Measurements from ENCODE around the gene LAX1.
A peak's percentile ranks its signal among the peaks of the same experiment; 100 is the strongest.
"Not testable (repeated sequence)": the region's sequence is repeated elsewhere in the genome, so short reads cannot be mapped to it uniquely, and the experiment has no call there.

The LAX1 gene

DNA sequence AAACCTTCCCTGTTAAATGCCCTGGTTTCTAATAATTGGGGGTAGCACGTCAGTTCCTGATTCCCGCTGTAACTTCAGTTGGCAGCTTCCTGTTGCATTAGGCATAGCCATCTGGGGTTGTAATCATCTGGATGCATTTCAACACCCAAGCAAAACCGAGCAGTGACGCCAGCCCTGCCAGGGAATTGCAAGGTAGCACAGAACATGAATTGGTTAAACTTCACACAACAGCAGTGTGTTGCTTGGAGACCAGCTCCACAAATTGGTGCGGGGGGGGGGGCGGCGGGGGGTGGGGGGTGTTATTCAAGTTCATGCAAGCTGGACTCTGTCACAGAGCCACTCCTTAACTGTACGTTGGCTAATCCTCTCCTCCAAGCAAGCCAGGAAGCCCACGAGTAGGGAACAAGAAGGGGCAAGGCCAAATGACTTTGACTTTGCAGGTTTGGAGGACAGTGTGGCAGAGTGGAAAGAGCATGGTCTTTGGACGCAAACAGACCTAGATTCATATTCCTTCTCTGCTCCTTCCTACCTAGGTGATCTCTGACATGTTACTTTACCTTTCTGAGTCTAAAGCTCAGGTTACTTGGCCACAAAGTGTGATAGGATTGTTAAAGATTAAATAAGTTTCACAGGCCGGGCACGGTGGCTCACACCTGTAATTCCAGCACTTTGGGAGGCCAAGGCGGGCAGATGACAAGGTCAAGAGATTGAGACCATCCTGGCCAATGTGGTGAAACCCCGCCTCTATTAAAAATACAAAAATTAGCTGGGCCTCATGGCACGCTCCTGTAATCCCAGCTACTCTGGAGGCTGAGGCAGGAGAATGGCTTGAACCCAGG lies 4.7 kb downstream of the LAX1 start:
- DNase-seq = peak; percentile 97

DNA sequence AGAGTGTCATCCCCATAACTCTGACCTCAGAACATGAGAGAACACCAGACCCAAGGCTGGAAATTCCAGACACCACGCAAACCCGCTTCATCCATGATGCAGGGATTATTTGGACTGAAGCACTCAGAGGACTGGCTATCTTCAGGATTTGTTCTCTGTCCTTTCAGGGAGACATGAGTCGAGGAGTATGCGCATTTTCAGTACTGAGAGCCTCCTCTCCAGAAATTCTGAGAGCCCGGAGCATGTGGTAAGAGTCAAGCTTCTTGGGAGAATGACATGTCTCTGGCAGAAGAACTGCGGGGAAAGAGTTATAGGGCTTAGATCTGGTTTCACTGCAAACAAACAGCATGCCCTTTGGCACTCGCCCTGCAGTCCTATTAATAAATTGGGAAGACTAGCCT lies 6.9 kb downstream of the LAX1 start:
- DNase-seq = no peak

DNA sequence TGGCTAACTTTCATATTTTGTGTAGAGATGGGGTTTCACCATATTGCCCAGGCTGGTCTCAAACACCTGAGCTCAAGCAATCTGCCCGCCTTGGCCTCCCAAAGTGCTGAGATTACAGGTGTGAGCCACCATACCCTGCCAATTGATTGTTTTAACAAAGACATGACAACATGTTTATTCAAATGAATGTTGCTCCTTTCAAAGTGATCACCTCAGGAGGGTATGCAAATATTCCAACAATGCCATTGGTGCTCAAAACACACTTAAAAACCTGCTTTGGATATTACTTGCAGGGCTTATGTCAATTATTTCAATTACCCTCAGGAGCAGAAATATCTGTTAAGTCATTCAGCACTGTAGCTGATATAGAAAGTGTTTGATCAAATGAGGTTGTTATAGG lies 7.9 kb downstream of the LAX1 start:
- no peak for DNase-seq

DNA sequence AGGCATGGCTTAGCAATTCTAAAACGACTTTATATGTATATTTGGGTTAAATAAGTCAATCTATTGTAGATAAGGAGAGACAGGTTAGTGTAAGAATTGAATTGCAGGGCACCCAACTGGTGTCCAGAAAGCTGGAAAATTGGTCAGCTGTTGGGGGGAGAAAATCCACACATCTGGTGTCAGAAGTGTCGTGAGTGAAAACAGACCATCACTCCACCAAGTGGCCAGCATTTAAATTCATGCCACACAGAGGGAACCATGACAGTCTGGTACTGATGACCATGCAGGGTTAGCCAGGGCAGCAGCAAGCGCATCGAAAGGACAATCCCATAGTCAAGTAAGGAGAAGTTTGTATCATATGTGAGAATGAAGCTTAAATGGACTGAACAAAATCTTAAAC lies 11.7 kb downstream of the LAX1 start:
- DNase-seq = no peak

DNA sequence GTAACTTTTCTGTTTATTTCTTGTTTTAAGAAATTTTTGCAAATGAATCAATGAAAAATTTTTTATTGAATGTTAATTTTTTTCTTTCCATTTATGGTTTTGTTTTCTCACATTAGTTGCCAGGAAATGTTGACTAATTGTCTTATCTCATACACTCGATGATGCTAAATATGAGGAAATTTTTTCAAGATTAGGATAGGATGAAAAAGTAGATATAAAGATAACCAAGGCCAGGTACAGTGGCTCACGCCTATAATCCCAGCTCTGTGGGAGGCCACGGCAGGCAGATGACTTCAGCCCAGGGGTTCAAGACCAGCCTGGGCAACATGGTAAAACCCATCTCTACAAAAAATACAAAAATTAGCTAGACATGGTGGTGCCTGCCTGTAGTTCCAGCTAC lies 12.6 kb downstream of the LAX1 start:
- DNase-seq = no peak

DNA sequence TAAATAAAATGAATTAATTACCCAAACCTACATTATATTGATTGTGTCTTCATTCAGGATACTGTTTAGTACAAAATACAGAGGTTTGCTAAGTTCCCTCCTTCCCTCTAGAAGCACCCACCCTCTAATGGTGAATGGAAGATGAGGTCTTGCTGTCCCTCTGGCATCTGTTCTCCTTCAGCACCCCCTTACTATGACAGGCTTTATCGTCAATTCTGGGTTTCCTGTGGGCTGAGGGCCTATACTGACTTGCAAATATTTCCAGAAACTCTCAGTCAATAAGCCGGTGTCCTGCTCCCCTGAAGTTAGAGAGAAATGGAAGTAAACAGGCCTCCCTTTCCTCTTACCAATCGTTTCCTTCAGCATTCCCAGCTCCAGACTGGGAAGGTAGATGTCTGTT lies 13.2 kb downstream of the LAX1 start:
- DNase-seq = no peak

DNA sequence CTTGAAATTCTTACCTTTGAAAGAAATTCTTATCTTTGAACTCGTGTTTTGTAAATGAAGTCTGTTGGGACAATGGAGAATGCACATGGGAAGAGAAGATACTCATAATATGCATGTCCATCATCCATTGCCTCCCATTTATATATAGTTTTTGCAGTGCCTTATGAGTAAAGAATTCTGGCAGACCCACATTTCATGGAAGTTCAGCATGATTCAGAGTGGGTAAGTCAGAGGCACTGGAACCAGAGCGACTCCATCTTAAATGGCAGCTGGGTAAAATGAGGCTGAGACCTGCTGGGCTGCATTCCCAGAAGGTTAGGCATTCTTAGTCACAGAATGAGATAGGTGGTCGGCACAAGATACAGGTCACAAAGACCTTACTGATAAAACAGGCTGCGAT lies 13.8 kb downstream of the LAX1 start:
- DNase-seq = no peak

DNA sequence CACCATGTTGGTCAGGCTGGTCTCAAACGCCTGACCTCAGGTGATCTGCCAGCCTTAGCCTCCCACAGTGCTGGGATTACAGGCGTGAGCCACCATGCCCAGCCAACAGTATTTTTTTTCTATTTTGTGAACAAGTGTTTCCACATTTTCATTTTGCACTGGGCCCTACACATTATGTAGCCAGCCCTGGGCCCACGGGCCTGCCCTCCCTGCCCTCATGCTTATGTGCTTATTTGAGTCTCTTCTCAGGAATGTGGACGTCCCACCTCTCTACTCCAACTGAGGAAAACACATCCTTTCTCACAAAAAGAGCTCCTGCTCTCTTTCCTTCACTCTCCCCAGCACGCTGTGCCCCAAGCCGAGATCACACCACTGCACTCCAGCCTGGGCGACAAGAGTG lies 17.0 kb downstream of the LAX1 start:
- no peak for DNase-seq

DNA sequence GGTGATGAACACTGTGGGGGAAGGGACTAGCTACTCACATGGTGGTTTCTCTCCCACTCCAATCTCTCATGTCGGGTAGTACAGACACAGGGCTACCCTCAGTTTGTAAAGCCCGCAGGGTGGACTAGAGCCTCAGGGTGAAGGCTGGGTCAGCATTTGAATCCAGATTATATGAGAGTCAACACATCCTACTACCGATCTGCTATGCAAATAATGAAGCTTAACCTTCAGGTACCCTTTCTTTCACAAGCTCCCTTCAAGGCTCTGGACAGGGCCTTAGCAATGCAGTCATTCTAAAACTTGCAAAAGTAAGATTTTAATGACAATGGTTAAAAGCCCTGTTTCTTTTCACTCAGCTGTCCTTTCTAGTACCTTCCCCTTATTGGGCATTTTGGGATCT lies 25.0 kb downstream of the LAX1 start:
- DNase-seq = no peak

DNA sequence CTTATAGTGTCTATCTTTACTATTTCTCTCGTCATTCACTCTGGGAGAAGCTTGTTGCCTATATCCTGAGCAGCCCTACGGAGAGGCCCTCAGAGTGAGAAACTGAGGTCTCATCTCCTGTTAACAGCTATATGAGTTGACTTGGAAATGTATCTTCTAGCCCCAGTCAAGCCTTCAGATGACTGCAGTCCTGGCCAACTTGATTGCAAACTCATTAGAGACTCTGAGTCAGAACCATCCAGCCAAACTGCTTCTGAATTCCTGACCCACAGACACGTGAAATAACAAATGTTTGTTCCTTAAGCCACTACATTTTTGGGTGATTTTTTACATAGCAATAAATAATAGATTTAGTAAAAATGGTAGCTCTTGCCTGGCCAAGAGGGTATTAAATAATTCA lies 26.5 kb downstream of the LAX1 start:
- DNase-seq = no peak

DNA sequence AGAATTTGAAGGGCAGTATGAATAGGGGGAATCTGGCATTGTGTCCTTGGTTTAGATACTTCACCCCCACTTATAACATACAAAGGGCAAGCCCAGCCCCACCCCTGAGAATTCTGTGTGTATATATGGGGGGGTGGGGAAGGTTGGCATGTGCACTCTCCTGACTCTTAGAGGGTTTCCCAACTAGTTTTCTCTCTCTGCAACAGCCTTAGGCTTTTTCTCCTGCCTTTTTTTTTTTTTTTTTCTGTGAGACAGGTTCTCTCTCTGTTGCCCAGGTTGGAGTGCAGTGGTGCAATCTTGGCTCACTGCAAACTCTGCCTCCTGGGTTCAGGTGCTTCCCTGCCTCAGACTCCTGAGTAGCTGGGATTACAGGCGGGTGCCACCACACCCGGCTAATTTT lies 27.5 kb downstream of the LAX1 start:
- no peak for DNase-seq

DNA sequence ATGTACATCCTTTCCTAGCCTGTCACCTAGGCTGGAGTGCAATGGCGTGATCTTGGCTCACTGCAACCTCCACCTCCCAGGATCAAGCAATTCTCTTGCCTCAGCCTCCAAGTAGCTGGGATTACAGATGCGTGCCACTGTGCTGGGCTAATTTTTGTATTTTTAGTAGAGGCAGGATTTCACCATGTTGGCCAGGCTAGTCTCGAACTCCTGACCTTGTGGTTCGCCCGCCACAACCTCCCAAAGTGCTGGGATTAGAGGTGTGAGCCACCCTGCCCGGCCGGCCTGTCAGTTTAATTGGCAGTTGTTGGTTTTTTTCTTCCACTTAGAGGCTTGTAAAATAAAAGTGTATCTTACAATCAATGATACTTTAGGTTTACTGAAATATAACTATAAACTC lies 28.6 kb downstream of the LAX1 start:
- not testable (repeated sequence) for DNase-seq

DNA sequence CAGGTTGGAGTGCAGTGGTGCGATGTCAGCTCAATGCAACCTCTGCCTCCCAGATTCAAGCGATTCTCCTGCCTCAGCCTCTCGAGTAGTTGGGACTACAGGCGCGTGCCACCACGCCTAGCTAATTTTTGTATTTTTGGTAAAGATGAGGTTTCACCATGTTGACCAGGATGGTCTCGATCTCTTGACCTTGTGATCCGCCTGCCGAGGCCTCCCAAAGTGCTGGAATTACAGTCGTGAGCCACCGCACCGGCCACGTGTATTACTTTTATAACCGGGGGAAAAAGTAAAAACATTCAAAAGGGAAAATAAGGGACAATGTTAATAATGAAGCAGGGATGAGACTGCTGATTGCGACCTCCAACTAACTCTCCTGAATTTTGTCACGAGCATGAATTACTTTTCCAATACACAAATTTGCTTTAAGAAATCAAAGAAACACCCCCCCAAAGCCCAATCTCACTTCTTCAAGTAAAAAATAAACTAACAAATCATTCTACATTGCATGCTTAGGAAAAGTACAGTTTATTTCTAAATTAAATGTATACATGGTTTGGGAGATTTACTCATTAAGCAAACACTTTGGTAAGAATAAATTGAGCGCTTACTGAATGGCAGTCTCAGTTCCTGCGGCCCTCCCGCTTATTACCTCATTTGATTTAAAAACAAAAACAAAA lies 29.9 kb downstream of the LAX1 start:
- DNase-seq = no peak

DNA sequence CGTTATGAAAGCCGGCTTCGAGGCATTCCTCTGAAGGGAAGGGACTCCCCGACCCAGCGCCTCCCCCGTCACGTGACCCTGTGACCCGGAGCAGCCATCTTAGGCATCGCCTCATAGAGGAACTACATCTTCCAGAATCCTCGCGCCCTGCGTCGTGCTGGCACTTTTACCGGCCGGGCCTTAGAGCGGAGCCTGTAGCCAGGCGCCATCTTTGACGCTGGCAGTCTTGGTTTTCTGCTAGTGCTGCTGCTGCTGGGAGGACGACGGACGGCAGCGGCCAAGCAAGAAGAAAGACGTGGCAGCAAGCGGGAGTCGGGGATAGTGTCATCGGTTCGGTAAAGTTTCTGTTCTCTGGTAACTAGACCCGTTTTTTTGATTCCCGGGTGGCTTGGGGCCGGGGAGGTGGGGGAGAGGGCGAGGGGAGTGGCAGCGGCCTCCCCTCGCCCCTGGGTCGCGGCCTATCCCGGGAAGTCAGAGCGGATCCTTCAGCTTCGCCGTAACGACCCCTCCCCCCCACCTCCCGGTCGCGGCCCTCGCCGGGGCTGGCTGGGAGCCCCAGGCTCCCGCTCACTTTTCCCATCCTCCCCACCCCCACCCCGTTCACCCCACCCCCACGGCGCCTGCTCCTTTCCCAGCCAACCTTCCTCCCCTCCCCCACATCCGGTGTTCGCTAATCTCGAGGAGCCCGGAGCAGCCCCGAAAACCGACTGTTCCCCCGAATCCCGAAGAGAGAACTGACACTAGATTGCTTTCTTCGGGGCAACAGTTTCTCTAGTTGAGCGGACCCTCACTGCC lies 30.7 kb downstream of the LAX1 start, which contains the start of the genes ZBED6 and ZC3H11A:
Gene ZBED6, plus strand, starts transcription at position 183 of the 795 bp plus-strand sequence. CDS start 1,900 bp downstream, outside the sequence.
Gene ZC3H11A, plus strand, starts transcription at position 183 of the 795 bp plus-strand sequence. CDS start 21,448 bp downstream, outside the sequence.
- peak; percentile 99 for DNase-seq

DNA sequence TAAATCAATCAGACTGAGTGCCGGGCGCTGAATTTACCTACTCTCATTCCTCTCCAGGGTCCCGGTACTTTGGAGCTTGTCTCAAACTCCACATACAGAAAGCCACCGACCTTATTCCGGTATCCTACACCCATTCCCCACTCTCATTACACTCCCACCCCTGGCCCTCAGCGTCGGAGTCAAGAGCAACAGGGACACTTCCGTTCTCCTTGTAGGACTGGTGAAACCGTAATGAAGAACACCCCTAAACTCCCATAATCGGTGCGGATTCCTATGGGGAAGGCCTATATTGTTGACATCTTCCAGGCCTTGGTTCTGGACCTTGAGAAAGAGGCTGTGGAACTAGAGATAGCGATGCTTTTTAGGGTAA lies 31.2 kb downstream of the LAX1 start:
- no peak for DNase-seq

DNA sequence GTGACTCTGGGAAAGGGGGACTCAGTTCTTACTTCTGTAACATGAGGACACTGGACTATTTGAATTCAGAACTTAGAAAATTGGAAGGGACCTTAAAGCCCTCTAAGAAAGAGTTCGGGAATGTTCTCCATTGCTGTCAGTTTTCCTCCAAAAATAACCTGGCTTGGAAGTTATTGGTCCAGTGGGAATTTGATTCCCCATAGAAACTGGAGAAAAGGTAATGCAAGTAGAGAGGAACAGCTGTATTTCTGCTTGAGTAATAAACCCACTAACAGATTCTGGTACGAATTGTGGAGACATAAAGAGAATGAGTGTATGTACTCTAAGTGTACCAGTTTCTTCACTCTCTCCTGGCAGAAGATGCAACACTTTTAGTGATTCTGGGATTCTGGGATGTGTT lies 32.2 kb downstream of the LAX1 start:
- DNase-seq = no peak

DNA sequence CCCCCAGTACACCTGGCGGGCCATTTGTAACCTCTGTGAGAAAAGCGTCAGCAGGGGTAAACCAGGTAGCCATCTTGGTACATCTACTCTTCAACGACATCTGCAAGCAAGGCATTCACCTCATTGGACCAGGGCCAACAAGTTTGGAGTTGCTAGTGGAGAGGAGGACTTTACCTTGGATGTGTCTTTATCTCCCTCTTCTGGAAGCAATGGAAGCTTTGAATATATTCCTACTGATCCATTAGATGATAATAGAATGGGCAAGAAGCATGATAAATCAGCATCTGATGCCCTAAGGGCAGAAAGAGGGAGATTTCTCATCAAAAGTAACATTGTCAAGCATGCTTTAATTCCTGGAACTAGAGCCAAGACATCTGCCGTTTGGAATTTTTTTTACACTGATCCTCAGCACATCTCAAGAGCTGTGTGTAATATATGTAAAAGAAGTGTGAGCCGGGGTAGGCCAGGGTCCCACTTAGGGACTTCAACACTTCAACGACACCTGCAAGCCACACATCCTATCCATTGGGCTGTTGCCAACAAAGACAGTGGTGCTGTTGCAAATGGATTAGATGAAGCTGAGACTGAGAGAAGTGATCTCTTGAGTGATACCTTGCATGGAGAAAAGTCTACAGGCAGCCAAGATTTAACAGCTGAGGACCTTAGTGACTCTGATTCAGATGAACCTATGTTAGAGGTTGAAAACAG lies 33.1 kb downstream of the LAX1 start:
- no peak for DNase-seq

DNA sequence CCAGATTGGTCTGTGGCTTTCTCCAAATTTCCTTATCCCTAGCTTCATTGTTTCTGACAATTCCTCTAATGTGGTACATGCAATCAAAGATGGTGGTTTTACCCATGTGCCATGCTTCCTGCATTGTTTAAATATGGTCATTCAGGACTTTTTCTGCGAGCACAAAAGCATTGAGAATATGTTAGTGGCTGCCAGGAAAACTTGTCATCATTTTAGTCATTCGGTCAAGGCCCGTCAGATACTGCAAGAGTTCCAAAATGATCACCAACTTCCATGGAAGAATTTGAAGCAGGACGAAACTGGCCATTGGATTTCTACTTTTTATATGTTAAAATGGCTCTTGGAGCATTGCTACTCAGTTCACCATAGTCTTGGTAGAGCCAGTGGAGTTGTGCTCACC lies 34.2 kb downstream of the LAX1 start:
- no peak for DNase-seq

DNA sequence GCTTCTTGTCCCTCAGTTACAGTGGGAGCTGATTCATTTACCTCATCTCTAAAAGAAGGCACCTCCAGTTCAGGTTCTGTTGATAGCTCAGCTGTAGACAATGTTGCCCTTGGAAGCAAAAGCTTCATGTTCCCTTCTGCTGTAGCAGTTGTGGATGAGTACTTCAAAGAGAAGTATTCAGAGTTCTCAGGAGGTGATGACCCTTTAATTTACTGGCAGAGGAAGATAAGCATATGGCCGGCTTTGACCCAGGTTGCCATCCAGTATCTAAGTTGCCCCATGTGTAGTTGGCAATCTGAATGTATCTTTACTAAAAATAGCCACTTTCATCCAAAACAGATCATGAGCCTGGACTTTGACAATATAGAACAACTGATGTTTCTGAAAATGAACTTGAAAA lies 35.0 kb downstream of the LAX1 start:
- no peak for DNase-seq

DNA sequence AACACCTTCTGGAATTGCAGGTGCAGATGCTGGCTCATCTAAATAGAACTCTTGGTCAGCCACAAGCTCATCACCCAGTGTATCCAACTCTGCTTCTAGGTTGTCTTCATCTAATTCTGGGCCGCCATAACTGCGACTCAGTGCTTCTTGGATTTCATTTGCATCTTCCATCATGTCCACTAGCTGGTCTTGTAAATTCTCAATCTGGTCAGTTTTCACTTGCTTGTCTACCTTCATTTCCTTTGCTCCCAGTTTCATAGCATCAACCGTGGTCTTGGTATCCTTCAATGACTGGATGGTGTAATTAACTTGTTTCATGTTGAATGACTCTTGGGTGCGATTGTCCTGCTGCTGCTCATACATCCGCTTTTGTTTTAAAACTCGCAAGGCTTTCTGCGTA lies 40.7 kb downstream of the LAX1 start:
- DNase-seq = no peak

DNA sequence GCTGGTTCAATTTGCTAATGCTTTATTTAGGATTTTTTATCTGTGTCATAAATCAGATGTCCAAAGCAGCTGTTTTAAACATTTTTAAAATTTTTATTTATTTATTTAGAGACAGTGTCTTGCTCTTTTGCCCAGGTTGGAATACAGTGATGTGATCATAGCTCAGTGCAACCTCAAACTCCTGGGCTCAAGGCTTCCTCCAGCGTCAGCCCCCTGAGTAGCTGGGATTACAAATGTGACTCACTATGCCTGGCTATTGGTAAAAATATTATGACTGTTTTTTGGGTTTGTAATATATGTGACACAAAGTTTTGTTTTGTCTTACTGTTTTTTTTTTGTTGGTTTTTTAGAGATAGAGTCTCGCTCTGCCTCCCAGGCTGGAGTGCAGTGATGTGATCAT lies 42.2 kb downstream of the LAX1 start:
- DNase-seq = no peak

DNA sequence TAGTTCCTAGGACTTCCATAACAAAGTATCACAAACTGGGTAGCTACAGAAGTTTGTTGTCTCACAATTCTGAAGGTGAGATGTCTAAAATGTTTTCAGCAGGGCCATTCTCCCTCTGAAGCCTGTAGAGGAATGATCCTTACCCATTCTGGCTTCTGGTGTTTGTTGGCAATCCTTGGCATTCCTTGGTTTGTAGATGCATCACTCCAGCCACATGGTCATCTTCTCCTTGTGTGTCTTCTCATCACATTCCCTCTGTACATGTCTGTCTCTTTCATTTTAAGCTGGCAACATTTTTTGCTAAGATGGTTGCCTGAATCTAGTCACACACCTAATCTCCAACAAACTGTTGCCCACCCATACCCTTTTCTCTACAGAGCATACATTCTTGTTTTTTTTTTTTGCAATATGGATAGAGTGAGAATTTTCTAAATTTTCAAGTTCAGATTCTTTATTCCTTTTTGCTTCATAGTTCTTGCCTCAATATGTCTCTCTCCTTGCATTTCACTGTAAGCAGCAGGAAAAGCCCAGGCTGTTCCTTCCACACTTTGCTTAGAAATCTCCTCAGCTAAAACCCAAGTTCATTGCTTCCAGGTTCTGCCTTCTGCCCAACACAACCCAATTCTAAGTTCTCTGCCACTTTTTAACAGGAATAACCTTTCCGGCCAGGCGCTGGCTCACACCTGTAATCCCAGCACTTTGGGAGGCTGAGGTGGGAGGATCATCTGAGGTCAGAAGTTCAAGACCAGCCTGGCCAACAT lies 48.8 kb downstream of the LAX1 start:
- DNase-seq = no peak

Data from NCI-H1694 (cell line).